Measurements from ENCODE around the gene RNASE12.

DNA sequence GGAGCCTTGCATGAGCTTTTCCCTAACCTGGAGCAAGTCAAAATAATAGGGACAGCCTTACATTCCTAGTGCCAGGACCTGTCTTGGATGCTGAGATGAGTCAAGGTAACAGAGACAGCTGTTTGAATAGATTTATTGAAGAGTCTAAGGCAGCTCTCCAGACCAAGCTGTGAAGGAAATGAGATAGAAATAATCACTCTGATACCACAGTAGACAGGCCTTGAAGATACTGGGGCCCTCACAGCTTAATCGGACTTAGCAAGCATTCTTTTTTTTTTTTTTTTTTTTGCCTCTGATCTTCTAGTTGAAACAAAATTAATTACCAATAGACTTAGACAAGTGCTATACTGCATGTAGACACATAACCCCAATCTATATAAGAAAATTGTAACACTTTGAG, 27.2 kb downstream of the RNASE12 start:
- no peak for TF ChIP-seq SUZ12 (IDR thresholded peaks at IDR 0.05; ENCODE audit: extremely low read depth, insufficient read depth, insufficient read length)
- TF ChIP-seq YY1 (IDR thresholded peaks at IDR 0.05; ENCODE audit: insufficient read depth, insufficient read length), result no peak
- no peak for TF ChIP-seq ZNF274 (IDR thresholded peaks at IDR 0.05; ENCODE audit: low read depth, low read length)
